Mesendoderm (in vitro differentiated cells): Measurements from ENCODE around the gene RAD18. TPM values are rescaled to one million over a fixed set of nuclear protein-coding genes. Genes with fewer than 3 reads are reported as not detected.

ENCODE experiments used
- DNase-seq: peaks from one replicate; pipeline ENCODE4 v3.0.0; 2013
- H2AK5ac ChIP-seq: 2 replicates; pipeline ENCODE4 v1.6.1; 2013; ENCODE audit warnings: low read length, inconsistent platforms
- H2BK120ac ChIP-seq: 2 replicates; pipeline ENCODE4 v1.6.1; 2013; ENCODE audit warnings: low read depth, mild to moderate bottlenecking, low read length, moderate library complexity, mixed read lengths
- H2BK15ac ChIP-seq: replicated peaks from 2 replicates; pipeline ENCODE4 v1.6.1; 2013; ENCODE audit warnings: low read depth, mild to moderate bottlenecking, moderate library complexity
- H2BK5ac ChIP-seq: 2 replicates; pipeline ENCODE4 v1.6.1; 2013; ENCODE audit warnings: low read length, inconsistent platforms
- H3K18ac ChIP-seq: 2 replicates; pipeline ENCODE4 v1.6.1; 2013; ENCODE audit warnings: mild to moderate bottlenecking, low read length, mixed read lengths
- H3K23ac ChIP-seq: one replicate; pipeline ENCODE4 v1.6.1; 2013; ENCODE audit warnings: low read length
- H3K27ac ChIP-seq: 2 replicates; pipeline ENCODE4 v1.5.1; 2013; ENCODE audit warnings: low read depth, mild to moderate bottlenecking, inconsistent platforms, low read length, moderate library complexity
- H3K27me3 ChIP-seq: 2 replicates; pipeline ENCODE4 v1.6.1; 2013; ENCODE audit warnings: low read length, control low read depth, mild to moderate bottlenecking, inconsistent platforms; ENCODE audit not compliant: insufficient read depth, poor library complexity
- H3K36me3 ChIP-seq: 2 replicates; pipeline ENCODE4 v1.6.1; 2013; ENCODE audit warnings: low read length, inconsistent platforms; ENCODE audit not compliant: control insufficient read depth, insufficient read depth
- H3K4ac ChIP-seq: one replicate; pipeline ENCODE4 v1.6.1; 2013; ENCODE audit warnings: low read depth, mild to moderate bottlenecking, low read length, moderate library complexity
- H3K4me1 ChIP-seq: 2 replicates; pipeline ENCODE4 v1.6.1; 2013; ENCODE audit warnings: low read depth, low read length, inconsistent platforms; ENCODE audit not compliant: control insufficient read depth
- H3K4me2 ChIP-seq: 2 replicates; pipeline ENCODE4 v1.6.1; 2013; ENCODE audit warnings: low read length
- H3K4me3 ChIP-seq: 2 replicates; pipeline ENCODE4 v1.5.1; 2013; ENCODE audit warnings: mild to moderate bottlenecking, low read length
- H3K56ac ChIP-seq: one replicate; pipeline ENCODE4 v1.6.1; 2013; ENCODE audit warnings: low read length
- H3K79me1 ChIP-seq: 2 replicates; pipeline ENCODE4 v1.6.1; 2013; ENCODE audit warnings: low read length, inconsistent platforms
- H3K79me2 ChIP-seq: 2 replicates; pipeline ENCODE4 v1.6.1; 2013; ENCODE audit warnings: mild to moderate bottlenecking, low read length; ENCODE audit not compliant: control insufficient read depth, insufficient read depth
- H3K9ac ChIP-seq: 2 replicates; pipeline ENCODE4 v1.6.1; 2013; ENCODE audit warnings: low read length, inconsistent platforms
- H4K5ac ChIP-seq: one replicate; pipeline ENCODE4 v1.6.1; 2013; ENCODE audit warnings: low read length
- H4K8ac ChIP-seq: one replicate; pipeline ENCODE4 v1.6.1; 2013; ENCODE audit warnings: low read depth, mild to moderate bottlenecking, control low read depth, low read length, moderate library complexity
- WGBS: extraction: QIAGEN DNeasy Blood & Tissue Kit; methylation state at CpG from one replicate; pipeline ENCODE4 v1.1.7; 2013; ENCODE audit warnings: low lambda C conversion rate, missing lambda C conversion rate; ENCODE audit not compliant: insufficient coverage; ENCODE audit errors: extremely low coverage; 5-methylcytosine and 5-hydroxymethylcytosine counted together
- small RNA-seq: library from polyadenylated mRNA; stranded (forward); fragments of <200 nt; extraction: miRNeasy Mini kit (QIAGEN cat#:217004); gene quantifications from one replicate; pipeline ENCODE3, GENCODE V24; 2013; ENCODE audit not compliant: insufficient read depth

The RAD18 gene

GRCh38 chr3:8835385-8835784 is 127.9 kb downstream of the RAD18 start:
- Histone ChIP-seq H3K4me2 (no peak overlapping the region), H3K4me3 (no peak overlapping the region), H3K56ac (no peak overlapping the region), H3K4me1 (no peaks in the 10 kb centered on the region), H3K9ac (no peak overlapping the region), H3K36me3 (no peaks in the 10 kb centered on the region), H3K27me3 (no peaks in the 10 kb centered on the region), H3K27ac (no peak overlapping the region), H4K8ac (no peak overlapping the region), H2BK5ac (no peak overlapping the region), H3K79me1 (no peaks in the 10 kb centered on the region), H4K5ac (no peak overlapping the region), H2BK120ac (no peak overlapping the region), H3K4ac (no peak overlapping the region), H3K23ac (no peak overlapping the region), H3K18ac (no peak overlapping the region), H2BK15ac (no peak overlapping the region), H3K79me2 (no peaks in the 10 kb centered on the region), H2AK5ac (no peak overlapping the region)
- DNase-seq = no peak
- whole genome bisulfite sequencing = no CpG with 5 or more reads among the region's 4 CpGs

- Histone ChIP-seq H3K4ac (no peak overlapping the region), H3K4me1 (no peaks in the 10 kb centered on the region), H3K4me2 (no peak overlapping the region), H3K56ac (no peak overlapping the region), H3K36me3 (no peaks in the 10 kb centered on the region), H3K27me3 (no peaks in the 10 kb centered on the region), H3K27ac (no peak overlapping the region), H2BK120ac (no peak overlapping the region), H2BK5ac (no peak overlapping the region), H3K23ac (no peak overlapping the region), H4K8ac (no peak overlapping the region), H4K5ac (no peak overlapping the region), H3K4me3 (no peak overlapping the region), H3K18ac (no peak overlapping the region), H3K79me1 (no peaks in the 10 kb centered on the region), H3K9ac (no peak overlapping the region), H2AK5ac (no peak overlapping the region), H3K79me2 (no peaks in the 10 kb centered on the region), H2BK15ac (no peak overlapping the region)
- WGBS = no CpG with 5 or more reads among the region's 6 CpGs
- no peak for DNase-seq
These were observed 128.3 kb downstream of the RAD18 start for GRCh38 chr3:8834974-8835373.

GRCh38 chr3:8827641-8828040 is 135.6 kb downstream of the RAD18 start:
- Histone ChIP-seq H2BK120ac (no peak overlapping the region), H3K36me3 (no peaks in the 10 kb centered on the region)

More at GRCh38 chr3:8827641-8828040, 135.6 kb downstream of the RAD18 start:
- Histone ChIP-seq H2AK5ac (no peak overlapping the region), H3K56ac (no peak overlapping the region), H4K5ac (no peak overlapping the region), H3K9ac (no peak overlapping the region), H3K4me3 (no peak overlapping the region), H2BK15ac (no peak overlapping the region), H3K27ac (no peak overlapping the region), H3K79me1 (no peaks in the 10 kb centered on the region), H3K18ac (no peak overlapping the region), H3K79me2 (no peaks in the 10 kb centered on the region), H3K27me3 (no peaks in the 10 kb centered on the region), H4K8ac (no peak overlapping the region), H3K4me2 (no peak overlapping the region), H3K4ac (no peak overlapping the region), H2BK5ac (no peak overlapping the region), H3K23ac (no peak overlapping the region), H3K4me1 (no peaks in the 10 kb centered on the region)
- no CpG with 5 or more reads among the region's 1 CpG for WGBS
- no peak for DNase-seq

Small RNA genes lying within 50 kb of the gene (small RNA-seq; reads per million reads assigned to genes)
- not detected for gene RF00416
